GM18909 (cell line): ENCODE results near the gene C14orf93.

Source experiments
- ATAC-seq: cut with Tn5 transposase; IDR thresholded peaks from one replicate; pipeline ENCODE4 v1.9.1; 2021; ENCODE audit warnings: mild to moderate bottlenecking; ENCODE audit not compliant: unreplicated experiment, poor library complexity

The C14orf93 gene

GRCh38 chr14:23009939-23010726, at the start of gene C14orf93:
TSS of gene C14orf93 (minus strand) at chr14:23010143. CDS start at chr14:22999023, 11,120 bp downstream.
- peak; percentile 33 for ATAC-seq

- no peak for ATAC-seq
Observed at GRCh38 chr14:23058654-23059504, 48.9 kb upstream of the C14orf93 start.

GRCh38 chr14:23057757-23058653, 48.1 kb upstream of the C14orf93 start:
- ATAC-seq, result peak; percentile 72

GRCh38 chr14:23056956-23057756, 47.2 kb upstream of the C14orf93 start, which contains the start of gene CDH24:
TSS of gene CDH24 (minus strand) at chr14:23057520. CDS start at chr14:23055733, 1,787 bp downstream.
- peak; percentile 52 for ATAC-seq

- peak; percentile 57 for ATAC-seq
Observed at GRCh38 chr14:23056145-23056955, 46.4 kb upstream of the C14orf93 start.

GRCh38 chr14:23055621-23056144, 45.7 kb upstream of the C14orf93 start:
- ATAC-seq, result no peak

- no peak for ATAC-seq
Observed at GRCh38 chr14:23055147-23055550, 45.2 kb upstream of the C14orf93 start.

GRCh38 chr14:23054000-23054811, 44.3 kb upstream of the C14orf93 start:
- no peak for ATAC-seq

GRCh38 chr14:23053426-23053825, 43.5 kb upstream of the C14orf93 start:
- ATAC-seq, result no peak

GRCh38 chr14:23052671-23053070, 42.7 kb upstream of the C14orf93 start:
- no peak for ATAC-seq

GRCh38 chr14:23052182-23052623, 42.3 kb upstream of the C14orf93 start:
- no peak for ATAC-seq

- ATAC-seq, result no peak
Observed at GRCh38 chr14:23051141-23052057, 41.5 kb upstream of the C14orf93 start.

- ATAC-seq, result no peak
Observed at GRCh38 chr14:23049011-23049410, 39.1 kb upstream of the C14orf93 start.

- ATAC-seq, result no peak
Observed at GRCh38 chr14:23047751-23048693, 38.1 kb upstream of the C14orf93 start.

GRCh38 chr14:23047034-23047634, 37.2 kb upstream of the C14orf93 start:
- ATAC-seq, result no peak
